SU-DHL-6 (cell line): ENCODE data around the gene FAM217B.

ENCODE experiments used
- H2AFZ ChIP-seq: fragments of 200-600 bp; sonication (generic); 2 replicates; pipeline ENCODE4 v1.6.1; 2014; ENCODE audit warnings: low read depth, mild to moderate bottlenecking, moderate library complexity, mixed read lengths, antibody characterized with exemption, low read length; ENCODE audit not compliant: severe bottlenecking
- H3F3A ChIP-seq: fragments of 200-600 bp; shearing (Covaris generic); 2 replicates; pipeline ENCODE4 v1.6.0; 2016; ENCODE audit warnings: antibody characterized with exemption, mild to moderate bottlenecking; ENCODE audit not compliant: insufficient read depth
- H3K27ac ChIP-seq: fragments of 200-600 bp; sonication (generic); 2 replicates; pipeline ENCODE4 v1.5.1; 2016; ENCODE audit warnings: low read depth, mild to moderate bottlenecking, low read length, moderate library complexity, mixed read lengths
- H3K27me3 ChIP-seq: fragments of 200-600 bp; sonication (generic), shearing (Covaris generic); 2 replicates; pipeline ENCODE4 v1.6.0; 2014; ENCODE audit warnings: mild to moderate bottlenecking, low read length
- H3K36me3 ChIP-seq: fragments of 200-600 bp; sonication (generic); 2 replicates; pipeline ENCODE4 v1.6.1; 2014; ENCODE audit warnings: mild to moderate bottlenecking, low read length, mixed read lengths
- H3K4me2 ChIP-seq: fragments of 300-600, 200-600 bp; shearing (Covaris generic), sonication (generic); 2 replicates; pipeline ENCODE4 v1.6.0; 2014; ENCODE audit warnings: low read length, low read depth, mild to moderate bottlenecking; ENCODE audit not compliant: poor library complexity, severe bottlenecking
- H3K4me3 ChIP-seq: fragments of 200-600 bp; sonication (generic); 2 replicates; pipeline ENCODE4 v1.5.1; 2014; ENCODE audit warnings: antibody characterized with exemption, low read length, mild to moderate bottlenecking, mixed read lengths; ENCODE audit not compliant: insufficient read depth, poor library complexity, severe bottlenecking
- H3K79me2 ChIP-seq: fragments of 200-600 bp; sonication (generic); 2 replicates; pipeline ENCODE4 v1.6.1; 2014; ENCODE audit warnings: mild to moderate bottlenecking, low read length, moderate library complexity; ENCODE audit not compliant: insufficient read depth
- H3K9ac ChIP-seq: fragments of 200-600 bp; sonication (generic); 2 replicates; pipeline ENCODE4 v1.7.0; 2014; ENCODE audit warnings: mild to moderate bottlenecking, low read length
- H3K9me2 ChIP-seq: fragments of 200-600 bp; sonication (generic); replicated peaks from 2 replicates; pipeline ENCODE4 v1.6.1; 2014; ENCODE audit warnings: low read length; ENCODE audit not compliant: insufficient read depth
- H3K9me3 ChIP-seq: fragments of 200-600 bp; sonication (generic); 2 replicates; pipeline ENCODE4 v1.6.1; 2014; ENCODE audit warnings: low read length, mixed read lengths; ENCODE audit not compliant: insufficient read depth
- H4K20me1 ChIP-seq: fragments of 200-600 bp; sonication (generic); 2 replicates; pipeline ENCODE4 v1.6.1; 2014; ENCODE audit warnings: low read depth, mild to moderate bottlenecking, antibody characterized with exemption, low read length, moderate library complexity, mixed read lengths
- CTCF ChIP-seq: fragments of 200-600 bp; sonication (generic); IDR thresholded peaks from one replicate; pipeline ENCODE4 v1.5.1; 2017; ENCODE audit warnings: antibody characterized with exemption, mild to moderate bottlenecking, low read length, moderate library complexity; ENCODE audit not compliant: insufficient read depth, poor library complexity, severe bottlenecking
- EZH2phosphoT487 ChIP-seq: fragments of 200-600 bp; sonication (generic), shearing (Covaris generic); conservative IDR thresholded peaks from 2 replicates; pipeline ENCODE4 v1.6.1; 2018; ENCODE audit warnings: mild to moderate bottlenecking, antibody characterized with exemption, low read length, moderate library complexity, mixed read lengths

Gene FAM217B

GRCh38 chr20:59937150-59937549 is 3.0 kb upstream of the FAM217B start:
- Histone ChIP-seq H3K4me3 (no peak overlapping the region), H3K9ac (no peak overlapping the region), H3K4me2 (peak overlapping the region; percentile 6), H3K36me3 (peaks cover 5% of the 10 kb centered on the region; the same call in 1 of the 2 replicates), H3K79me2 (peaks cover 15% of the 10 kb centered on the region), H3K9me2 (no peaks in the 10 kb centered on the region), H3K9me3 (no peaks in the 10 kb centered on the region), H3K27me3 (no peaks in the 10 kb centered on the region), H2AFZ (no peak overlapping the region), H3K27ac (no peak overlapping the region), H4K20me1 (no peaks in the 10 kb centered on the region), H3F3A (peaks cover 19% of the 10 kb centered on the region)
- TF ChIP-seq EZH2phosphoT487 (no peak), CTCF (no peak)

GRCh38 chr20:59938221-59938620 is 2.0 kb upstream of the FAM217B start:
- Histone ChIP-seq H3K4me3 (no peak overlapping the region), H4K20me1 (no peaks in the 10 kb centered on the region), H2AFZ (no peak overlapping the region), H3K27me3 (no peaks in the 10 kb centered on the region), H3K79me2 (peaks cover 15% of the 10 kb centered on the region), H3K36me3 (peaks cover 15% of the 10 kb centered on the region), H3K9me3 (no peaks in the 10 kb centered on the region), H3F3A (peaks cover 23% of the 10 kb centered on the region), H3K27ac (no peak overlapping the region), H3K9ac (0 out of 2 replicates have a peak overlapping the region, but pooled peaks have one; percentile 7), H3K4me2 (peak overlapping the region; percentile 32), H3K9me2 (no peaks in the 10 kb centered on the region)
- TF ChIP-seq EZH2phosphoT487: no peak
- TF ChIP-seq CTCF: no peak

GRCh38 chr20:59938696-59939051 is 1.5 kb upstream of the FAM217B start:
- Histone ChIP-seq H3K27ac (no peak overlapping the region), H3K79me2 (peaks cover 15% of the 10 kb centered on the region), H3K4me3 (no peak overlapping the region), H3K36me3 (peaks cover 20% of the 10 kb centered on the region), H3F3A (peaks cover 23% of the 10 kb centered on the region), H3K9me3 (no peaks in the 10 kb centered on the region), H3K9ac (no peak overlapping the region), H3K27me3 (no peaks in the 10 kb centered on the region), H2AFZ (no peak overlapping the region), H3K4me2 (peak overlapping the region; percentile 32), H3K9me2 (no peaks in the 10 kb centered on the region), H4K20me1 (no peaks in the 10 kb centered on the region)
- TF ChIP-seq CTCF (no peak), EZH2phosphoT487 (no peak)
